NB4 (cell line): Measurements from ENCODE around the gene EIPR1.

Experiments used
- DNase-seq: peaks from one replicate; pipeline ENCODE4 v3.0.0; 2010; ENCODE audit warnings: low read depth
- H3K4me3 ChIP-seq: one replicate; pipeline ENCODE4 v1.5.1; 2011; ENCODE audit warnings: mild to moderate bottlenecking, low read depth, low read length, moderate library complexity
- CTCF ChIP-seq: IDR thresholded peaks from one replicate; pipeline ENCODE4 v1.5.1; 2012; ENCODE audit warnings: low read depth, low read length
- MAX ChIP-seq: IDR thresholded peaks from 2 replicates; pipeline ENCODE4 v1.6.1; 2011; ENCODE audit warnings: low read depth, low read length
- MYC ChIP-seq: IDR thresholded peaks from 2 replicates; pipeline ENCODE4 v1.6.1; 2011; ENCODE audit warnings: low read depth, low read length
- POLR2A ChIP-seq: IDR thresholded peaks from 2 replicates; pipeline ENCODE4 v1.6.1; 2011; ENCODE audit warnings: mild to moderate bottlenecking; ENCODE audit not compliant: insufficient read length; ENCODE audit errors: extremely low read depth

The EIPR1 gene

GRCh38 chr2:3309496-3310355 lies 67.9 kb downstream of the EIPR1 start:
- TF ChIP-seq MYC (no peak), CTCF (no peak), MAX (no peak), POLR2A (no peak)
- no peak overlapping the region for H3K4me3 ChIP-seq
- no peak for DNase-seq

- no peak overlapping the region for H3K4me3 ChIP-seq
- no peak for TF ChIP-seq MAX
- TF ChIP-seq POLR2A: no peak
- TF ChIP-seq CTCF: no peak
- no peak for TF ChIP-seq MYC
- no peak for DNase-seq
Measured at GRCh38 chr2:3307901-3308300, 69.7 kb downstream of the EIPR1 start.

- DNase-seq: no peak
- H3K4me3 ChIP-seq: no peak overlapping the region
- TF ChIP-seq CTCF (no peak), MYC (no peak), POLR2A (no peak), MAX (no peak)
Measured at GRCh38 chr2:3307236-3307635, 70.4 kb downstream of the EIPR1 start.

GRCh38 chr2:3305952-3306351 lies 71.7 kb downstream of the EIPR1 start:
- H3K4me3 ChIP-seq: no peak overlapping the region
- no peak for DNase-seq
- TF ChIP-seq MYC (no peak), POLR2A (no peak)

GRCh38 chr2:3305431-3305830 lies 72.2 kb downstream of the EIPR1 start:
- TF ChIP-seq MYC (no peak), MAX (no peak), CTCF (no peak), POLR2A (no peak)
- no peak overlapping the region for H3K4me3 ChIP-seq
- no peak for DNase-seq

GRCh38 chr2:3303583-3304406 lies 73.8 kb downstream of the EIPR1 start:
- peak; percentile 76 for DNase-seq
- H3K4me3 ChIP-seq: no peak overlapping the region
- TF ChIP-seq MYC (no peak), MAX (peak; percentile 84), CTCF (peak; percentile 76), POLR2A (no peak)
